Head of caudate nucleus (tissue), 42 donors: ENCODE results near the gene GABBR1.

ENCODE experiments used
- DNase-seq, 42 donors: peaks; one replicate each; pipeline versions ENCODE4 v3.0.0 to v3.0.0-alpha.2; 2020 to 2021; ENCODE audit warnings: mixed read lengths in 7 of 42
- intact Hi-C: fragments of 100-400 bp; cut with DNase I; formaldehyde crosslinking; loops from one replicate; pipeline ENCODE4 v1.15.0; 2022

Gene GABBR1

GRCh38 chr6:29627755-29628418, 5.1 kb downstream of the GABBR1 start:
- peak in 41 of 42 donors; percentile 44 to 87 (median 71) for DNase-seq
- intact Hi-C loops = no loop called here

- intact Hi-C loops = no loop called here
Measured at GRCh38 chr6:29626948-29627754, 5.8 kb downstream of the GABBR1 start.

GRCh38 chr6:29625337-29625930, 7.5 kb downstream of the GABBR1 start:
- intact Hi-C loops = no loop called here
- DNase-seq = peak in 30 of 42 donors; percentile 21 to 79 (median 50)

More at GRCh38 chr6:29626948-29627754, 5.8 kb downstream of the GABBR1 start:
- DNase-seq = peak in 14 of 42 donors; percentile 26 to 73 (median 50)

- no peak for DNase-seq
- intact Hi-C loops = no loop called here
Measured at GRCh38 chr6:29624520-29624961, 8.4 kb downstream of the GABBR1 start.

- DNase-seq = peak in 8 of 42 donors; percentile 35 to 81 (median 50)
- intact Hi-C loops = no loop called here
Measured at GRCh38 chr6:29620630-29621029, 12.4 kb downstream of the GABBR1 start.

- intact Hi-C loops = no loop called here
- DNase-seq = no peak
Measured at GRCh38 chr6:29619578-29620160, 13.3 kb downstream of the GABBR1 start.

- intact Hi-C loops = no loop called here
- DNase-seq = no peak
Measured at GRCh38 chr6:29617782-29618554, 15.0 kb downstream of the GABBR1 start.

- no peak for DNase-seq
- intact Hi-C loops = no loop called here
Measured at GRCh38 chr6:29611426-29611825, 21.6 kb downstream of the GABBR1 start.

- intact Hi-C loops = no loop called here
- no peak for DNase-seq
Measured at GRCh38 chr6:29610540-29610939, 22.4 kb downstream of the GABBR1 start.

GRCh38 chr6:29608131-29608530, 24.9 kb downstream of the GABBR1 start:
- intact Hi-C loops = no loop called here
- DNase-seq = peak in 3 of 42 donors; percentile 32 to 45 (median 40)

GRCh38 chr6:29603930-29604329, 29.1 kb downstream of the GABBR1 start:
- intact Hi-C loops = no loop called here

GRCh38 chr6:29603456-29603855, 29.5 kb downstream of the GABBR1 start:
- intact Hi-C loops = no loop called here
- no peak for DNase-seq

More at GRCh38 chr6:29603930-29604329, 29.1 kb downstream of the GABBR1 start:
- peak in 7 of 42 donors; percentile 30 to 67 (median 34) for DNase-seq

- DNase-seq = peak in 38 of 42 donors; percentile 30 to 92 (median 59)
- intact Hi-C loops = no loop called here
Measured at GRCh38 chr6:29602564-29603361, 30.2 kb downstream of the GABBR1 start.

- intact Hi-C loops = no loop called here
- DNase-seq = no peak
Measured at GRCh38 chr6:29598172-29598747, 34.7 kb downstream of the GABBR1 start.

GRCh38 chr6:29597184-29597583, 35.8 kb downstream of the GABBR1 start:
- intact Hi-C loops = no loop called here

GRCh38 chr6:29596381-29596900, 36.5 kb downstream of the GABBR1 start:
- intact Hi-C loops = no loop called here
- no peak for DNase-seq

More at GRCh38 chr6:29597184-29597583, 35.8 kb downstream of the GABBR1 start:
- no peak for DNase-seq

- DNase-seq = no peak
- intact Hi-C loops = no loop called here
Measured at GRCh38 chr6:29593199-29593855, 39.7 kb downstream of the GABBR1 start.
